SK-N-MC (cell line): Measurements from ENCODE around the gene FCHSD2.

ENCODE experiments used
- DNase-seq: peaks from one replicate; pipeline ENCODE4 v3.0.0-alpha.2; 2011; ENCODE audit warnings: low read depth, low spot score
- H3K27ac ChIP-seq: fragments of 200-600 bp; sonication (generic); 2 replicates; pipeline ENCODE4 v1.5.1; 2016; ENCODE audit warnings: mixed run types
- H3K36me3 ChIP-seq: fragments of 200-600 bp; sonication (generic); 2 replicates; pipeline ENCODE4 v1.6.1; 2017; ENCODE audit warnings: antibody characterized with exemption, low read length, mixed read lengths; ENCODE audit not compliant: insufficient read depth
- H3K4me3 ChIP-seq: fragments of 200-600 bp; sonication (generic); 2 replicates; pipeline ENCODE4 v1.5.1; 2016
- H3K9ac ChIP-seq: fragments of 200-600 bp; sonication (generic); 2 replicates; pipeline ENCODE4 v1.8.0; 2017; ENCODE audit warnings: mixed run types, mixed read lengths; ENCODE audit not compliant: insufficient read length
- H3K9me3 ChIP-seq: fragments of 200-600 bp; sonication (generic); 2 replicates; pipeline ENCODE4 v1.6.1; 2017; ENCODE audit warnings: low read depth, mild to moderate bottlenecking, antibody characterized with exemption, low read length, moderate library complexity, mixed read lengths
- EZH2 ChIP-seq: fragments of 200-600 bp; sonication (generic); IDR thresholded peaks from one replicate; pipeline ENCODE4 v1.6.1; 2017; ENCODE audit warnings: antibody characterized with exemption
- FOXP2 ChIP-seq: optimal IDR thresholded peaks from 2 replicates; pipeline ENCODE3; 2011; ENCODE audit warnings: mild to moderate bottlenecking, moderate library complexity; ENCODE audit not compliant: insufficient read depth; ENCODE audit errors: extremely low read length, control extremely low read depth
- POLR2AphosphoS5 ChIP-seq: IDR thresholded peaks from 2 replicates; pipeline ENCODE4 v1.6.1; 2012; ENCODE audit warnings: mild to moderate bottlenecking, low read depth, low read length, borderline replicate concordance

Gene FCHSD2

GRCh38 chr11:72970557-72971118 is 171.5 kb downstream of the FCHSD2 start:
- no peak for DNase-seq
- Histone ChIP-seq H3K9ac (no peak overlapping the region), H3K27ac (0 out of 2 replicates have a peak overlapping the region, but pooled peaks have one; percentile 12), H3K9me3 (no peaks in the 10 kb centered on the region), H3K36me3 (peaks cover 28% of the 10 kb centered on the region), H3K4me3 (no peak overlapping the region)
- no peak for TF ChIP-seq EZH2
- TF ChIP-seq FOXP2 = no peak
- TF ChIP-seq POLR2AphosphoS5 = no peak

DNA sequence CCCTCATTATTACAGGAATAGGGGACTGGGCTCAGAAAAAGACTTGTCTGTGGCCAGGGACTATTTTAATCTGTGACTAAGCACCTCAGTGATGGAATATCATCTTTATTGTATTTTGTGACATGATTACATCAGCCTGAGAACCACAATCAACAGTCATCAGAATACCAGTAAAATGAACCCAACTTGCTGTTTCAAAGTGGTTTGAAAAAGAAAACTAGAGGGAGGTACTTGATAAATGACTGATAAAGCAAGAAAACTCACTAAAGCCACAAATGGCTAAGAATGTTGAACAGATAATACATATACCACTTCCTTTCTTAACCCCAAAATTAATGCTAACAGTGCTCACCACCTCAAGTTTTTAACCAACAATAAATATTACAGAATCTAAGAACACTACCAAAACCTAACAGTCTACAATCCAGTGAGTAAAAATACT is 172.2 kb downstream of the FCHSD2 start:
- no peak overlapping the region for H3K4me3 ChIP-seq
- peaks cover 24% of the 10 kb centered on the region for H3K36me3 ChIP-seq
- DNase-seq = no peak
- H3K27ac ChIP-seq = peak overlapping the region; percentile 12
- H3K9me3 ChIP-seq = no peaks in the 10 kb centered on the region
- H3K9ac ChIP-seq = no peak overlapping the region
- TF ChIP-seq EZH2 (no peak), FOXP2 (no peak), POLR2AphosphoS5 (no peak)

DNA sequence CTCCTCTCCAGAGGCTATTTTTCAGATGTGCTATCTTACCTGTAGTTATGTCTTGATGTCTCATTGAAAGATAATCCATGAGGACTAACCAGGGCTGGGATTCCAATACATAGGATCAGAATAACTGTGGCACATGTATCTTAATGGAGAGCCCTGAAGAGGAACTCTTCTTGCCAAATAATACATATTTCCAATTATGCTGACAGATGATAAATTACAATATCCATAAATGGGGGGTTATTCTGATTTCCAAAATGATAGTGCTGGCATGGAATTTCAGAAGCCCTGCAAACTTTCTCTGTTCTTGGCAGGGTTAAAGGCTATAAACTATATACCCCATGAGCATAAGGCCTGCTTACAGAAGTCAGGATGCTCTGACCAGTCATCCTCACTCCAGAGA is 173.7 kb downstream of the FCHSD2 start:
- Histone ChIP-seq H3K9me3 (no peaks in the 10 kb centered on the region), H3K27ac (no peak overlapping the region), H3K4me3 (no peak overlapping the region), H3K9ac (no peak overlapping the region), H3K36me3 (peaks cover 14% of the 10 kb centered on the region)
- DNase-seq = no peak
- TF ChIP-seq POLR2AphosphoS5 (no peak), FOXP2 (no peak), EZH2 (no peak)

DNA sequence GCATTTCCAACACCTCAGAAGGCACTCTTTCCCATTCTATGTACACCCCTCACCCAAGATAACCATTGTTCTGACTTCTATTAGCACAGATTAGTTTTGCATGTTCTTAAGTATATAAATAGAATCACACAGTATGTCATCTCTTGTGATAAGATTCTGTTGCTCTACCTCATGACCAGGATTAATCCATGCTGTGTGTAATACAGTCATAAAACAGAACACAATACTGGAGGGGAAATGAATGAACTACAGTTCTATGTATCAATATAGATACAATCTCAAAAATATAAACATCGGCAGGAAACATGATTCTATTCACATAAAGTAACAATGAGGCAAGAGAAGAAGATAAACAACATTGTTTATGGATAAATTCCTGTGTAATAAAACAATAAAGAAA is 176.4 kb downstream of the FCHSD2 start:
- H3K9me3 ChIP-seq = no peaks in the 10 kb centered on the region
- no peak overlapping the region for H3K4me3 ChIP-seq
- peaks cover 9% of the 10 kb centered on the region for H3K36me3 ChIP-seq
- TF ChIP-seq FOXP2 (no peak), EZH2 (no peak), POLR2AphosphoS5 (no peak)
- no peak overlapping the region for H3K27ac ChIP-seq
- no peak overlapping the region for H3K9ac ChIP-seq
- DNase-seq = no peak

- TF ChIP-seq FOXP2 (no peak), POLR2AphosphoS5 (no peak), EZH2 (no peak)
- H3K9me3 ChIP-seq = no peaks in the 10 kb centered on the region
Observed at GRCh38 chr11:72962717-72963116, 179.4 kb downstream of the FCHSD2 start.

GRCh38 chr11:72962084-72962483 is 180.0 kb downstream of the FCHSD2 start:
- Histone ChIP-seq H3K4me3 (no peak overlapping the region), H3K27ac (peak overlapping the region; percentile 15; the same call in 1 of the 2 replicates), H3K36me3 (peaks cover 21% of the 10 kb centered on the region), H3K9me3 (no peaks in the 10 kb centered on the region), H3K9ac (peak overlapping the region; percentile 33)
- TF ChIP-seq POLR2AphosphoS5 (no peak), FOXP2 (no peak), EZH2 (no peak)
- DNase-seq = peak; percentile 32

More at GRCh38 chr11:72962717-72963116, 179.4 kb downstream of the FCHSD2 start:
- peaks cover 17% of the 10 kb centered on the region for H3K36me3 ChIP-seq
- peak overlapping the region; percentile 15; the same call in 1 of the 2 replicates for H3K27ac ChIP-seq
- no peak for DNase-seq
- H3K4me3 ChIP-seq = no peak overlapping the region
- peak overlapping the region; percentile 33 for H3K9ac ChIP-seq

- no peak for TF ChIP-seq EZH2
- no peak for TF ChIP-seq FOXP2
- TF ChIP-seq POLR2AphosphoS5 = no peak
- Histone ChIP-seq H3K9ac (no peak overlapping the region), H3K4me3 (no peak overlapping the region), H3K36me3 (peaks cover 18% of the 10 kb centered on the region; the same call in 1 of the 2 replicates), H3K9me3 (no peaks in the 10 kb centered on the region), H3K27ac (no peak overlapping the region)
- DNase-seq = no peak
Observed at GRCh38 chr11:72959998-72960731, 182.0 kb downstream of the FCHSD2 start.

- DNase-seq = no peak
- no peak overlapping the region for H3K9ac ChIP-seq
- no peaks in the 10 kb centered on the region for H3K9me3 ChIP-seq
- H3K36me3 ChIP-seq = peaks cover 16% of the 10 kb centered on the region; the same call in 1 of the 2 replicates
- H3K4me3 ChIP-seq = no peak overlapping the region
- TF ChIP-seq FOXP2 (no peak), EZH2 (no peak), POLR2AphosphoS5 (no peak)
- no peak overlapping the region for H3K27ac ChIP-seq
Observed at GRCh38 chr11:72958791-72959190, 183.3 kb downstream of the FCHSD2 start.

DNA sequence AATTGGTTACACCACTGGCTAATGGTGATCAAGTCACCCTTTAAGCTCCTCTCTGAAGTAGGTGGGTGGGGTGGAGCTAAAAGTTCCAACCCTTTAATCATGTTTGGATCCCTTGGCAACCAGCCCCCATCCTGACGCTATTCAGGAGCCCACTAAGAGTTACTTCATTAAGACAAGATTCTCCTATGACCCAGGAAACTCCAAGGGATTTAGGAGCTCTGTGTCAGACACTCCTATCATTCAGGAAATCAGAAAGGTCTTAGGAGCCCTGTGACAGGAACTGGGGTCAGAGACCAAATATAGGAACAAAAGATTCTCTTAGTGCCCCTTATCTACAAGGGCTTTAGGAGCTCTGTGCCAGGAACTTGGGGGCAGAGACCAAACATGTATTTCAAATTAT is 186.7 kb downstream of the FCHSD2 start:
- Histone ChIP-seq H3K27ac (no peak overlapping the region), H3K36me3 (peaks cover 11% of the 10 kb centered on the region; the same call in 1 of the 2 replicates), H3K9ac (no peak overlapping the region), H3K9me3 (no peaks in the 10 kb centered on the region), H3K4me3 (no peak overlapping the region)
- TF ChIP-seq FOXP2 (no peak), POLR2AphosphoS5 (no peak), EZH2 (no peak)
- no peak for DNase-seq
